Measurements from ENCODE around the gene CATSPER3. TPM values are rescaled to one million over a fixed set of nuclear protein-coding genes. Genes with fewer than 3 reads are reported as not detected.

Gene CATSPER3
- polyA plus RNA-seq, 1 donor (not counting 4 experiments of a cell fraction or from before 2014, with no cell fraction given), result 0.31 TPM

DNA sequence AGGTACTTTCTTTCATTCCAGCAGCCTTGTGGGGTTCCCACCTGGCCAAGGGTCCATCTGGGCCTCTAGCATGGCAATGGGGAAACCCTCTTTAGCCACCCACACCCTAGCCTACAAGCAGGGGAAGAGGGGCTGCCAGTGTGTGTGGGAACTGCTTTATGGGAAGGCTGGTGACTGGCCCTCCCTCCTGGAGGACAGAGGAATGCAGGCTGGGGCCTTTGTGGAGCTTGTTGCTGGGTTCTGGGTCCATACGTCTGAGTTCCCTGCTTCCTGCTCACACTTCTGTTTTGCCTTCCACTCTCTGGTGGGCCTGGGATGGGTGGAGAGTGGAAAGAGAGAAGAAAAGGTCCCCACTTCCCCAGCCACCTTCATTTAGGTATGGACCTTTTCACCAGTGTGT lies 81.2 kb downstream of the CATSPER3 start:
- H3K27me3 ChIP-seq (ENCODE audit: control insufficient read depth, extremely low read depth, insufficient read depth, low read length), result peaks cover 87% of the 10 kb centered on the region
- no peak for TF ChIP-seq EZH2 (IDR thresholded peaks at IDR 0.05; ENCODE audit: low read length)
- TF ChIP-seq, protein P1, sequence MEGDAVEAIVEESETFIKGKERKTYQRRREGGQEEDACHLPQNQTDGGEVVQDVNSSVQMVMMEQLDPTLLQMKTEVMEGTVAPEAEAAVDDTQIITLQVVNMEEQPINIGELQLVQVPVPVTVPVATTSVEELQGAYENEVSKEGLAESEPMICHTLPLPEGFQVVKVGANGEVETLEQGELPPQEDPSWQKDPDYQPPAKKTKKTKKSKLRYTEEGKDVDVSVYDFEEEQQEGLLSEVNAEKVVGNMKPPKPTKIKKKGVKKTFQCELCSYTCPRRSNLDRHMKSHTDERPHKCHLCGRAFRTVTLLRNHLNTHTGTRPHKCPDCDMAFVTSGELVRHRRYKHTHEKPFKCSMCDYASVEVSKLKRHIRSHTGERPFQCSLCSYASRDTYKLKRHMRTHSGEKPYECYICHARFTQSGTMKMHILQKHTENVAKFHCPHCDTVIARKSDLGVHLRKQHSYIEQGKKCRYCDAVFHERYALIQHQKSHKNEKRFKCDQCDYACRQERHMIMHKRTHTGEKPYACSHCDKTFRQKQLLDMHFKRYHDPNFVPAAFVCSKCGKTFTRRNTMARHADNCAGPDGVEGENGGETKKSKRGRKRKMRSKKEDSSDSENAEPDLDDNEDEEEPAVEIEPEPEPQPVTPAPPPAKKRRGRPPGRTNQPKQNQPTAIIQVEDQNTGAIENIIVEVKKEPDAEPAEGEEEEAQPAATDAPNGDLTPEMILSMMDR (optimal IDR thresholded peaks at IDR 0.05 in 1 of 3, IDR thresholded peaks at IDR 0.05 in 1 of 3, conservative IDR thresholded peaks at IDR 0.05 in 1 of 3; ENCODE audit: extremely low read depth in 1 of 3, insufficient read depth in 2 of 3, low read length in 3 of 3), result no peak
- dilution Hi-C loops (cut with MboI; ENCODE audit: extremely low pct_ligation_motif_present, low sequenced_read_pairs), result no loop called here

DNA sequence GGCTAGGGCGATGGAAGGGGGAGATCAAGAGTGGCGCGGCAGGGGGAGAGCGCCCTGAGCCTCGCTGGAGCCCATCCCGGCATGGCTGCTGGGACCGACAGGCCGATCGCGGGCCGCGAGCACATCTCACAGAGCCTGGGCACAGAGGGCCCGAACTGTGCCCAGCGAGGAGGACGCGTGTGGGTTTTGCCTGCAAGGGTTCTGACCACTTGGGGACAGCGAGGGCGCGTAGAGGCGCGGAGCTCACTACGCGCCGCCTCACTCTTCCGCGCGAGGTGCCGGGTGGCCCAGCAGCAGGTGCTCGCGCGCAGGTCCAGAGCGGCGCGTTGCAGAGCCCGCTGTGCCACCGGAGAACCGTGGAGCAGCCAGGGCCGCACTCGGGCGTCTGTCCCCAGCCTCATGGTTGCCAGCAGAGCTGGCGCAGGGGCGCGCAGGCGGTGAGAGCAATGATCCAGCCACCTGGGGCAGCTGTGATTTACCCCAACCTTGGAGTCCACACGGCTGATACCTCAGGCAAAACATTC lies 82.6 kb downstream of the CATSPER3 start:
- Histone ChIP-seq H3K9me1 (ENCODE audit: control insufficient read depth, extremely low read depth, insufficient read depth, low read length) (no peaks in the 10 kb centered on the region), H3K79me2 (ENCODE audit: control insufficient read depth, insufficient read depth, low read length) (no peaks in the 10 kb centered on the region), H3K36me3 (ENCODE audit: control insufficient read depth in 2 of 2, extremely low read depth in 1 of 2, insufficient read depth in 2 of 2, low read length in 2 of 2) (no peaks in the 10 kb centered on the region), H3K27me3 (ENCODE audit: control insufficient read depth, extremely low read depth, insufficient read depth, low read length) (peaks cover 85% of the 10 kb centered on the region), H2AFZ (ENCODE audit: control insufficient read depth, low read length) (no peak overlapping the region), H3K9ac (ENCODE audit: control insufficient read depth, extremely low read depth, insufficient read depth, low read length) (no peak overlapping the region), H4K20me1 (ENCODE audit: control insufficient read depth, extremely low read depth, insufficient read depth, low read length) (no peaks in the 10 kb centered on the region), H3K27ac (ENCODE audit: control insufficient read depth, insufficient read depth, low read length) (no peak overlapping the region), H3K9me3 (ENCODE audit: control insufficient read depth, low read depth, low read length) (no peaks in the 10 kb centered on the region), H3K4me2 (ENCODE audit: control insufficient read depth, extremely low read depth, insufficient read depth, low read depth, low read length) (no peak overlapping the region), H3K4me3 (ENCODE audit: control insufficient read depth in 2 of 3, extremely low read depth in 1 of 3, insufficient read depth in 2 of 3, low read depth in 1 of 3, low read length in 3 of 3) (no peak overlapping the region), H3K4me1 (ENCODE audit: control insufficient read depth, extremely low read depth, insufficient read depth, low read length) (no peaks in the 10 kb centered on the region)
- no peak for DNase-seq (ENCODE audit: low read depth, low spot score)
- no peak for FAIRE-seq
- TF ChIP-seq EZH2 (IDR thresholded peaks at IDR 0.05; ENCODE audit: low read length), result peak; percentile 57
- TF ChIP-seq, protein P1 (optimal IDR thresholded peaks at IDR 0.05 in 1 of 3, IDR thresholded peaks at IDR 0.05 in 1 of 3, conservative IDR thresholded peaks at IDR 0.05 in 1 of 3; ENCODE audit: extremely low read depth in 1 of 3, insufficient read depth in 2 of 3, low read length in 3 of 3), result no peak
- dilution Hi-C loops (cut with MboI; ENCODE audit: extremely low pct_ligation_motif_present, low sequenced_read_pairs), result no loop called here

More for the DNA sequence above, 81.2 kb downstream of the CATSPER3 start:
- H2AFZ ChIP-seq (ENCODE audit: control insufficient read depth, low read length), result no peak overlapping the region
- H3K4me1 ChIP-seq (ENCODE audit: control insufficient read depth, extremely low read depth, insufficient read depth, low read length), result no peaks in the 10 kb centered on the region
- no peaks in the 10 kb centered on the region for H4K20me1 ChIP-seq (ENCODE audit: control insufficient read depth, extremely low read depth, insufficient read depth, low read length)
- no peak overlapping the region for H3K27ac ChIP-seq (ENCODE audit: control insufficient read depth, insufficient read depth, low read length)
- FAIRE-seq (no peak), DNase-seq (ENCODE audit: low read depth, low spot score) (no peak)
- H3K79me2 ChIP-seq (ENCODE audit: control insufficient read depth, insufficient read depth, low read length), result no peaks in the 10 kb centered on the region
- no peaks in the 10 kb centered on the region for H3K9me1 ChIP-seq (ENCODE audit: control insufficient read depth, extremely low read depth, insufficient read depth, low read length)
- no peak overlapping the region for H3K4me3 ChIP-seq (ENCODE audit: control insufficient read depth in 2 of 3, extremely low read depth in 1 of 3, insufficient read depth in 2 of 3, low read depth in 1 of 3, low read length in 3 of 3)
- no peak overlapping the region for H3K9ac ChIP-seq (ENCODE audit: control insufficient read depth, extremely low read depth, insufficient read depth, low read length)
- H3K36me3 ChIP-seq (ENCODE audit: control insufficient read depth in 2 of 2, extremely low read depth in 1 of 2, insufficient read depth in 2 of 2, low read length in 2 of 2), result no peaks in the 10 kb centered on the region
- no peak overlapping the region for H3K4me2 ChIP-seq (ENCODE audit: control insufficient read depth, extremely low read depth, insufficient read depth, low read depth, low read length)
- no peaks in the 10 kb centered on the region for H3K9me3 ChIP-seq (ENCODE audit: control insufficient read depth, low read depth, low read length)
